K562 (cell line): ENCODE data around the gene PADI4.

Experiments used
- ZKSCAN1 ChIP-seq: fragments of 150-350 bp; IDR thresholded peaks from 2 replicates; pipeline ENCODE4 v1.6.1; 2016; ENCODE audit warnings: low read depth, low read length
- ZKSCAN3 ChIP-seq: fragments of 250-450 bp; sonication (Bioruptor Pico); IDR thresholded peaks from 2 replicates; pipeline ENCODE4 v1.4.0; 2020

GRCh38 chr1:17293681-17294425, 14.1 kb upstream of the PADI4 start:
- TF ChIP-seq ZKSCAN3 = no peak
- no peak for TF ChIP-seq ZKSCAN1
